NCI-H526 treated with DMSO at 0.1 percent for 48 hours (cell line): ENCODE measurements around the gene SOX6.
"Not testable (repeated sequence)": the region's sequence is repeated elsewhere in the genome, so short reads cannot be mapped to it uniquely, and the experiment has no call there.

Experiments used
- DNase-seq: peaks from one replicate; lab custom pipeline; 2025; lab: John Stamatoyannopoulos, UW

Gene SOX6

DNA sequence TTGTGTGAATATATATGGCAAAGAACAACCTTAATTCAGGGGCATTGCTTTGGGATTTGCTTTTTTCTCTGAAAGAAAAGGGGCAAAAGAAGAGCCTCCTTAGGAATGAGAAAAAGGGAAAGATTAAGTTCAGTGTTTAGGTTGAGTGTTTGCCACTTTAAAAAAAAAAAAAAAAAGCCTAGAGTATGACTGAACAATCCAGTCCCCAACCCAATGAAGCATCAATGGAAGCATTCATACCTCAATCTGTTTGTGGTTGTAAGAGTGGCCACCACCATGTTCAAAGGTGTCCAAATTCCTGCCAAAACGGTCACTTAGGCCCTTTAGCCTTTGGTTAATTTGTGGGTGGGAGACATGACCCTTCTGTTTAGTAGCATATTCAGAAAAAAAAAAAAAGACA, 260.6 kb downstream of the SOX6 start:
- DNase-seq = no peak

GRCh38 chr11:16093889-16094653, 262.3 kb downstream of the SOX6 start:
- DNase-seq = no peak

- no peak for DNase-seq
These were observed 264.5 kb downstream of the SOX6 start for GRCh38 chr11:16091862-16092261.

DNA sequence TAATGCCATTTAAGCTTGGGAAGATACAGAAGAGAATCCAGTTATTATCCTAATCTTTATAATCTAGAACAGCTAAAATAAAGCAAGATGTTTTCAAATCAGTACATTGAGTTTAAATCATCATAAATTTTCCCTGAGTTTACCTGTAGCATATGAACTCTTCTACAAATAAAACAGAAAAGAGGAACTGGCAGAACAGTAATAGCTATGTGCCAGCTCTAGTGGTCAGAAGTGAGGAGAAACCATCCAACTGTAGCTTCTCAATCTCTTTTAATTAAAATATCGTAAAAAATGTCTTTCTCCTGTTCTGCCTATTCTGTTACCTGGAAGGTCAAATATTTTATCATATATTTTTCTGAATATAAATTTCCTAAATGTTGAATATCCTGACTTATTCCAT, 266.9 kb downstream of the SOX6 start:
- DNase-seq = no peak

DNA sequence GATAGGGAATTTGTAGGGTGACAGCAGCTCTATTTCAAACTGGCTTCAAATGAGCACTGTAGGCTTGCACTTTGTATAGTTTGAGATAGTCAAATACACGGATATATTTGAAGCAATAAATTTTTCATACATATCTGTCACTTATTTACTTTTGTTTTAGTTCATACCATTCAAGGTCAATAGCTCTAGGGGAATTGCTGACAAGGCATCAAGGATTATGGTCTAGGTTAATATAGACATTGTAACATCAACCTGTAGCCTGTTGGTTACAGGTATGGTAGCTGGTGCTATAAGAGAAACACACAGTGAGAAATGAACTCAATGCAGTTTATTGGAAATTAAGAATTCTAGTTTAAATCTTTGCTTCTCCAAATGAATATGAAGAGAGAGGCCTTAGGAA, 267.6 kb downstream of the SOX6 start:
- no peak for DNase-seq

- DNase-seq = no peak
These were observed 268.5 kb downstream of the SOX6 start for GRCh38 chr11:16087886-16088285.

GRCh38 chr11:16086229-16086819, 270.0 kb downstream of the SOX6 start:
- no peak for DNase-seq

- DNase-seq = no peak
These were observed 274.0 kb downstream of the SOX6 start for GRCh38 chr11:16082095-16083055.

GRCh38 chr11:16081382-16082094, 274.8 kb downstream of the SOX6 start:
- DNase-seq = no peak

DNA sequence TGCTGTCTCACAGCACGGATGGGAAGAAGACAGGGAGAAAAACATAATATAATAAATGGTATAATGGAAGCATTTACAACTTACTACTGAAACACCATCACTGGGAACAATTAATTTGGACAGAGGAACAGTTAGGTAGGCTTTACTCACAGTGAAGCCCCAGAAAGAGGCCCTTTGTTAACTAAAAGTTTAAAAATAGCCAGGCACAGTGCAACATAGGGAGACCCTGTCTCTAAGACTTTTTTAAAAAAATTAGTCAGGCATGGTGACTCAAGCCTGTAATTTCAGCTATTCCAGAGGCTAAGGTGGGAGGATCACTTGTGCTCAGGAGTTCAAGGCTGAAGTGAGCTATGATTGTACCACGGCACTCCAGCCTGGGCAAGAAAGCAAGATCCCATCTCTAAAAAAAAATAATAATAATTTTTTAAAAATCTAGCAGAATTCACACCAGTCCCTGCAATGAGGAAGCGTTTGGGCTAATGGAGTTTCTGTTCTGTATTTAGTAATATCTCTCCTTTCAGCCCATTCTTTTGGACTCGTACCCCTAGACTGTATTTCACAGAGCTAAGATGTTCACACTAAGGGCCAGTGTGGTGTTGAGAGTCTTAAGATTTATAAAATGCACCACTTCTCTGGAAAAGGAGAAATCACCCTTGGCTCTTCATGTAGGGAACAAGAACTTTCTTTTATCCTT, 275.5 kb downstream of the SOX6 start:
- DNase-seq = no peak

- DNase-seq = no peak
These were observed 277.4 kb downstream of the SOX6 start for GRCh38 chr11:16078936-16079335.

DNA sequence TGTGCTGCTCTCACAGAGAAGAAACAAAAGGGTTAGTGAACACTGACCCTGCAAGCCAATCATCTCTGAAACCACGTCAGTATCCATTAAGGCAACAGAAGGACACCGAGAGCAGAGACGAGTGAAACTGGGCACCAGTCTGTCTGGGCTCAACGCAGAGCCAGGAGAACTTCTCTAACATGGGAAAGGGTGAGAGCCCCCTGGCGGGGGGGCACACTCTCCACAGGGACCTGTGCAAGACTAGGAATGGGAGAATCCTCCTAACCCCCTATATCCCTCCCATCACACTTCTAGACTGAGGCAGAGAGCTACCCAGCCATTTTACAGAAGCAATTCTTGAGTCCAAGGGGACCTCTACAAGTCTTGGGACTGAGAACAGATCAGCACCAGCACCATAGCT, 285.8 kb downstream of the SOX6 start:
- DNase-seq = no peak

DNA sequence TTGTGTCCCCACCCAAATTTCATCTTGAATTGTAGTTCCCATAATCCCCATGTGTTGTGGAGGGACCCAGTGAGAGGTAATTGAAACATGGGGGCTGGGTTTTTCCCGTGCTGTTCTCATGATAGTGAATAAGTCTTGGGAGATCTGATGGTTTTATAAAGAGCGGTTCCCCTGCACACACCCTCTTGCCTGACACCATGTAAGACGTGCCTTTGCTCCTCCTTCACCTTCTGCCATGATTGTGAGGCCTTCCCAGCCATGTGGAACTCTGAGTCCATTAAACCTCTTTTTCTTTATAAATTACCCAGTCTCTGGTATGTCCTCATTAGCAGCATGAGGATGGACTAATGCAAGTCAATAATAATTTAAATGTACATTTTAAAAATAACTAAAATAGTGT, 289.1 kb downstream of the SOX6 start:
- DNase-seq = not testable (repeated sequence)

GRCh38 chr11:16059332-16059731, 297.0 kb downstream of the SOX6 start:
- DNase-seq = no peak

- DNase-seq = no peak
These were observed 297.7 kb downstream of the SOX6 start for GRCh38 chr11:16058671-16059070.

DNA sequence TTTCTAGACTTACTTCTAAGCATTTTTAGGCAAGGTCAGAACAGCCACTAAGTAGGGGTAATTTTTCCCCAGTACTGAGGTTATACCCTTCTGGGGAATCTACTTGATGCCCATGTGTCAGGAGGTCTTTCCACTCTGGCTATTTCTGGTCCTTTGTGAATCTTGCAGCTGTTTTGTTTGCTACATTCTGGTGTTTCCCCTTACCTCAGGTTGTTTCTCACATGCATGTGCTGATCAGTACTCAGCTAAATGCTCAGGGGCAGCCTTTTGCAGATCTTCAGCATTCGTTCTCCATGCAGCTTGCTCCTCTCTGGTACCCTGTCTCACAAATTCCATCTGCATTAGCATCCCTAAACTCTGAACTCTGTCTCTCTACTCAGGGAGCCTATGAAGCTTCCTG, 303.6 kb downstream of the SOX6 start:
- no peak for DNase-seq

DNA sequence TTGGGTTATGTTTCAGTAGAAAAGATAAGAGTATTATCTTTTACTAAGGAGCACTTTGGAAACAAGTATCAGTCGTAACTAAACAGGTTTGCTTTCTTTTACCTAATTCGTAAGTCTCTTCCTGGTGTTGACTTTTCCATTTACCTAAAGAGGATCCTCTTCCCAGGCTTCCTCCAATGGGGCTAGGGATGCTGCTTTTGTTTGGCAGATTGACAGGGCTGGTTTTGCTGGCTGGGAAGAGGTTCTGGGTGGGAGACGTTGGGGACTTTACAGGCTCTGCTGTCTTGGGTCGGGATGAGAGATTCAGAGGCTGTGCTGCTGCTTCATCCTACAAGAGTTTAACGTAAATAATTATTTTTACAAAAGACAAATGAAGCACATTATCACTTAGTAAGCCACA, 306.7 kb downstream of the SOX6 start:
- DNase-seq = no peak

DNA sequence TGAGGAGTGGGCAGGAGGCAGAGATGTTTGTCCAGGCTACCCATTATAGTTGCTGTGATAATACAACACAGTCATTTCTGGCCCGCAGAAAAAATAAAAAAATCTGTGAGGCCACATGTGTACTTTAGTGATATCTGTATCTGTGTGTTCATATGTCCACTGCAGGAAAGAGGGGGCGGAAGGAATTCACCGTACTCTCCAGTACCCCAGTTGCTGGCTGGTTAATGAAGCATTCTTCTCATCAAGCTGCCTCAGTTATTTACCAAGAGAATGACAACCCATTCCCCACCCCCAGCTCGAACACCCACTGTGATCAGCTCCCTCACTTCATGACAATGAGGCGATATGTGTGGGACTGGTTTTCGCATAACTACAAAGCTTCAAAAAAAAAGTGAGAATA, 309.3 kb downstream of the SOX6 start:
- no peak for DNase-seq

GRCh38 chr11:16043617-16044016, 312.7 kb downstream of the SOX6 start:
- no peak for DNase-seq

GRCh38 chr11:16041207-16041606, 315.1 kb downstream of the SOX6 start:
- DNase-seq = no peak

DNA sequence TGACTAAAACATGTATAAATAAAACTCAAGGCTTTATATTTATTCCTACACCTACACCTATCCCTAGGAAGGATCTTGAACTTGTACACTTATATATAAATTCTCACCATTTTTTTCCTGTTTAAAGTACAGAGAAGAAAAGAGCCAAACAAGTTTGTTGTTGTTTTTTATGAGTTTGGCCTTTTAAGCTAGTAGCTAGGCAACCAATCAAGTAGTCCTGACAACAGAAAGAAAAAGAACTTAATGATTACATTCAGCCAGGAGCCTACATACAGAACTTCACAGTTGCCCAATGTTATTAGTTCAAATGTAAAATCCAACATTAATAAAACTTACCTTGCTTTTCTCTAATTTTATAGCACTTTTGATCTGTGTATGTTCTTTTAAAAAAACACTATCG, 316.2 kb downstream of the SOX6 start:
- DNase-seq = no peak

GRCh38 chr11:16037179-16037578, 319.2 kb downstream of the SOX6 start:
- DNase-seq = no peak
